Stimulated activated CD8-positive, alpha-beta memory T cell treated with anti-CD3 and anti-CD28 coated beads, Interleukin-7, amount 100 ng/mL, for 1 hour (primary cell): ENCODE data around the gene SYT13.
A peak's percentile ranks its signal among the peaks of the same experiment; 100 is the strongest.

Source experiments
- DNase-seq, 2 donors: peaks; one replicate each; pipeline ENCODE4 v3.0.0-alpha.2; 2020; ENCODE audit warnings: low read depth in 2 of 2

SYT13 gene

GRCh38 chr11:45248501-45249011, 37.6 kb downstream of the SYT13 start:
- no peak for DNase-seq

- no peak for DNase-seq
Observed at GRCh38 chr11:45247433-45247832, 38.7 kb downstream of the SYT13 start.

- no peak for DNase-seq
Observed at GRCh38 chr11:45246241-45246640, 39.9 kb downstream of the SYT13 start.

GRCh38 chr11:45245218-45246045, 40.7 kb downstream of the SYT13 start:
- DNase-seq: no peak

- no peak for DNase-seq
Observed at GRCh38 chr11:45243967-45244366, 42.2 kb downstream of the SYT13 start.

- DNase-seq: no peak
Observed at GRCh38 chr11:45239733-45240132, 46.4 kb downstream of the SYT13 start.

- no peak for DNase-seq
Observed at GRCh38 chr11:45238724-45239123, 47.4 kb downstream of the SYT13 start.

GRCh38 chr11:45237711-45238315, 48.3 kb downstream of the SYT13 start:
- DNase-seq: no peak

GRCh38 chr11:45234306-45235006, 51.7 kb downstream of the SYT13 start:
- DNase-seq: no peak

GRCh38 chr11:45233804-45234170, 52.4 kb downstream of the SYT13 start:
- no peak for DNase-seq

- DNase-seq: peak; percentile 24 to 29
Observed at GRCh38 chr11:45233121-45233803, 52.9 kb downstream of the SYT13 start.

- no peak for DNase-seq
Observed at GRCh38 chr11:45232341-45233080, 53.6 kb downstream of the SYT13 start.

GRCh38 chr11:45229401-45230020, 56.6 kb downstream of the SYT13 start:
- DNase-seq: no peak

- DNase-seq: no peak
Observed at GRCh38 chr11:45227836-45228235, 58.3 kb downstream of the SYT13 start.

GRCh38 chr11:45226901-45227300, 59.2 kb downstream of the SYT13 start:
- no peak for DNase-seq

- DNase-seq: no peak
Observed at GRCh38 chr11:45225961-45226871, 59.9 kb downstream of the SYT13 start.

- no peak for DNase-seq
Observed at GRCh38 chr11:45225277-45225676, 60.9 kb downstream of the SYT13 start.

- DNase-seq: no peak
Observed at GRCh38 chr11:45224766-45225165, 61.4 kb downstream of the SYT13 start.

GRCh38 chr11:45223496-45223895, 62.6 kb downstream of the SYT13 start:
- DNase-seq: no peak

- DNase-seq: no peak
Observed at GRCh38 chr11:45219411-45219810, 66.7 kb downstream of the SYT13 start.
